K562 (cell line): Measurements from ENCODE around the gene CRHR1. TPM values are rescaled to one million over a fixed set of nuclear protein-coding genes. Genes with fewer than 3 reads are reported as not detected.

Source experiments
- ARID4B ChIP-seq: sonication (generic); formaldehyde crosslinking; IDR thresholded peaks from 2 replicates; pipeline ENCODE4 v1.8.0; 2022; ENCODE audit warnings: mild to moderate bottlenecking, missing genetic modification reagents
- E2F6 ChIP-seq, 2 experiments: IDR thresholded peaks; 2 replicates each; pipeline ENCODE4 v1.6.1; 2011; ENCODE audit warnings: borderline replicate concordance in 1 of 2, control low read depth in 1 of 2, low read depth in 1 of 2, low read length in 1 of 2, mild to moderate bottlenecking in 1 of 2, mixed read lengths in 1 of 2, moderate library complexity in 1 of 2; ENCODE audit not compliant: insufficient read depth in 1 of 2, insufficient read length in 1 of 2, poor library complexity in 1 of 2, severe bottlenecking in 1 of 2; ENCODE audit errors: extremely low read depth in 1 of 2
- GTF2E2 ChIP-seq: fragments of 200-800 bp; sonication (Bioruptor generic); IDR thresholded peaks from 2 replicates; pipeline ENCODE4 v1.6.1; 2016; ENCODE audit warnings: missing genetic modification characterization, missing compliant biosample characterization
- HMGN3 ChIP-seq: IDR thresholded peaks from 2 replicates; pipeline ENCODE4 v1.6.1; 2011; ENCODE audit warnings: borderline replicate concordance, low read depth, mild to moderate bottlenecking, mixed read lengths, low read length; ENCODE audit not compliant: insufficient read length; ENCODE audit errors: extremely low read depth
- KDM4B ChIP-seq, 2 experiments: fragments of 450-650 bp in 1 of 2; sonication (generic) in 1 of 2; IDR thresholded peaks; 2 replicates each; pipeline ENCODE4 v1.6.1; 2016 to 2017; ENCODE audit warnings: borderline replicate concordance in 2 of 2, antibody characterized with exemption in 1 of 2, low read depth in 1 of 2, mild to moderate bottlenecking in 1 of 2
- MAZ ChIP-seq, 2 experiments: fragments of 450-650 bp in 1 of 2; sonication (generic) in 1 of 2; formaldehyde crosslinking; IDR thresholded peaks in 1 of 2; conservative IDR thresholded peaks in 1 of 2; 2 replicates each; pipeline versions ENCODE4 v1.4.0 to v1.5.0; 2020; ENCODE audit warnings: mild to moderate bottlenecking in 1 of 2, missing genetic modification reagents in 1 of 2
- MCM3 ChIP-seq: fragments of 450-650 bp; IDR thresholded peaks from 2 replicates; pipeline ENCODE4 v1.6.1; 2016
- NR3C1 ChIP-seq: sonication (generic); formaldehyde crosslinking; IDR thresholded peaks from 2 replicates; pipeline ENCODE4 v1.8.1; 2022; ENCODE audit warnings: missing genetic modification reagents
- SMAD4 ChIP-seq: fragments of 250-450 bp; sonication (Bioruptor Pico); conservative IDR thresholded peaks from 2 replicates; pipeline ENCODE4 v1.8.0; 2021; ENCODE audit warnings: inconsistent platforms, mild to moderate bottlenecking, moderate library complexity
- SREBF2 ChIP-seq: sonication (generic); formaldehyde crosslinking; IDR thresholded peaks from 2 replicates; pipeline ENCODE4 v1.4.0; 2020; ENCODE audit warnings: mild to moderate bottlenecking, missing genetic modification reagents
- TFAP4 ChIP-seq: sonication (generic); formaldehyde crosslinking; IDR thresholded peaks from 2 replicates; pipeline ENCODE4 v1.8.0; 2022; ENCODE audit warnings: missing genetic modification reagents, mild to moderate bottlenecking, moderate library complexity, borderline replicate concordance
- UBTF ChIP-seq, 2 experiments: IDR thresholded peaks; 2 replicates each; pipeline ENCODE4 v1.6.1; 2012; ENCODE audit warnings: improper control_type of control experiment in 2 of 2, low read depth in 2 of 2, low read length in 2 of 2, borderline replicate concordance in 1 of 2
- ZBTB9 ChIP-seq: fragments of 450-650 bp; formaldehyde crosslinking; IDR thresholded peaks from 2 replicates; pipeline ENCODE4 v1.4.0; 2020; ENCODE audit warnings: mild to moderate bottlenecking, moderate library complexity
- ZNF232 ChIP-seq: sonication (generic); formaldehyde crosslinking; IDR thresholded peaks from 2 replicates; pipeline ENCODE4 v1.8.0; 2022; ENCODE audit warnings: mild to moderate bottlenecking, missing genetic modification reagents
- ZNF586 ChIP-seq: fragments of 450-650 bp; formaldehyde crosslinking; conservative IDR thresholded peaks from 2 replicates; pipeline ENCODE4 v1.4.0; 2020; ENCODE audit warnings: mild to moderate bottlenecking, moderate library complexity
- polyA plus RNA-seq, 8 experiments: library from polyadenylated mRNA; depleted of rRNA in 4 of 8; stranded (reverse) in 5 of 8; unstranded in 3 of 8; fragments of >200 nt; fragmentation: Nextera tagmentation in 2 of 8; fragmentation: Illumina TruSeq in 1 of 8; extraction: Ambion mirVana in 2 of 8; extraction: Trizol in 1 of 8; gene quantifications; 2 replicates each; pipeline versions ENCODE4 v1.2.1 to v1.2.3, GENCODE V29; 2011 to 2014; ENCODE audit warnings: inconsistent platforms in 1 of 8, missing spikeins in 1 of 8
- total RNA-seq, 7 experiments: library from RNA; depleted of rRNA in 6 of 7; stranded (reverse); fragments of >200 nt in 6 of 7; fragmentation: Illumina TruSeq in 2 of 7; extraction: Trizol in 2 of 7; gene quantifications; 2 replicates each; pipeline versions ENCODE4 v1.2.1 to v1.2.3, GENCODE V29; 2011 to 2021; ENCODE audit warnings: low replicate concordance in 1 of 7

CRHR1 gene
- total and polyA plus RNA-seq, 9 of the 15 experiments (the other 6 are each of a cell fraction or from before 2014, with no cell fraction given) = 0.05 TPM; not detected in 8

- TF ChIP-seq ZNF586 (CRISPR knock-in tag) (no peak), KDM4B (IDR thresholded peaks at IDR 0.05; ENCODE audit: borderline replicate concordance in 2 of 2, low read depth in 1 of 2) (no peak), ZBTB9 (0 out of 2 replicates have a peak, but pooled peaks have one; percentile 29), TFAP4 (peak; percentile 14; the same call in 1 of the 2 replicates), SREBF2 (CRISPR knock-in tag) (no peak), HMGN3 (peak; percentile 49), SMAD4 (CRISPR knock-in tag) (0 out of 2 replicates have a peak, but pooled peaks have one; percentile 45), E2F6 (IDR thresholded peaks at IDR 0.05; ENCODE audit: borderline replicate concordance in 1 of 2, extremely low read depth in 1 of 2, insufficient read depth in 1 of 2, insufficient read length in 1 of 2, low read depth in 1 of 2, low read length in 1 of 2, poor library complexity in 1 of 2, severe bottlenecking in 1 of 2) (peak; percentile 57 to 73), NR3C1 (no peak), ZNF232 (CRISPR knock-in tag) (no peak), GTF2E2 (no peak), UBTF (IDR thresholded peaks at IDR 0.05; ENCODE audit: borderline replicate concordance in 1 of 2, low read depth in 2 of 2, low read length in 2 of 2) (peak in 1 of 2 experiments; percentile 91; a peak in 2 of 4 replicates), ARID4B (CRISPR knock-in tag) (no peak), MCM3 (no peak), MAZ (CRISPR knock-in tag; conservative IDR thresholded peaks at IDR 0.05 in 1 of 2, IDR thresholded peaks at IDR 0.05 in 1 of 2) (no peak)
These were observed 790 bp downstream of the CRHR1 start (continued) for GRCh38 chr17:45784741-45785479.
